ENCODE measurements around the gene TGM2.
"Not testable (repeated sequence)": the region's sequence is repeated elsewhere in the genome, so short reads cannot be mapped to it uniquely, and the experiment has no call there.

TGM2 gene

DNA sequence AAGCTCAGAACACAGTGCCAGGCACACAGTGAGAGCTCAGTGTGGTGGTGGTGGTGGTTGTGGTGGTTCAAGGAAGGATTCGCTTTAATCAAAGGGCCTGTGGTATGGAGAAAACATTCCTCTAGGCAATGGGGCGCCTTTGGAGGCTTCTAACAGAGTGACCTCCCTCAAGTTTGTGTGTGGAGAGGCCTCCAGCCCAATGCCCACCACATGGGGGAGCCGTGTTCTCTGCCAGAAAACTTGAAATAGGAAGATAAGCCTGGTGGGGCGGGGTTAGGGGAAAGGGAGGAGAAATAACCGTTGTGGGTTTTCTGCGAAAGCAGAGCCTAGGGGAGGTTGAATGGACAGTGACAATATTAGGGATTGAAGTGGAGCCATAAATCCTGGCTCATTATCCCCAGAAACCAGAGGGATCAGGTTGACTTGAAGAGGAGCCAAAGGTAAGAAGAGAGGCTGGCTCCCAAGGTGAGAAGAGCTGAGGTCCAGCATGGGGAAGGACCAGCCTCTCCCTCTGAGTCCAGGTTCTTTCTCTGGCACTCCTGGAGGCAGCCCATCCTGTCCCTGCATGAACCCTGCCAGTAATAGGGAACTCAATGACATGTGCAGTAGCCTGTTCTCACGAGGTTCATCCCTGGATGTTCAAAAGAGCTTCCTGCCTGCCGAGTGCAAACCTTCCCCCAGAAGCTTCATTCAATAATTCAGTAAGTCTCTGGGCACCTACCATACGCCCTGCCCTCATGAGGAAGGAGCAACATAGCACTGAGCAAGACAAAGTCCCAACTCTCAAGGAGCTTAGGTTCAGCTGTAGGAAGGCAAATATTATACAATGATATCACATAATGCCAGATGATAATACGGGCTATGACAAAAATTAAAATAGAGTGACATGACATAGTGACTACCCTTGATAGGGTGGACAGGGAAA lies 51.4 kb downstream of the TGM2 start:
- DNase-seq, result peak; percentile 12 to 14

GRCh38 chr20:38112930-38113294 lies 52.2 kb downstream of the TGM2 start:
- DNase-seq, result no peak

GRCh38 chr20:38112261-38112929 lies 52.7 kb downstream of the TGM2 start:
- no peak for DNase-seq

GRCh38 chr20:38111366-38112232 lies 53.5 kb downstream of the TGM2 start:
- DNase-seq, result no peak

DNA sequence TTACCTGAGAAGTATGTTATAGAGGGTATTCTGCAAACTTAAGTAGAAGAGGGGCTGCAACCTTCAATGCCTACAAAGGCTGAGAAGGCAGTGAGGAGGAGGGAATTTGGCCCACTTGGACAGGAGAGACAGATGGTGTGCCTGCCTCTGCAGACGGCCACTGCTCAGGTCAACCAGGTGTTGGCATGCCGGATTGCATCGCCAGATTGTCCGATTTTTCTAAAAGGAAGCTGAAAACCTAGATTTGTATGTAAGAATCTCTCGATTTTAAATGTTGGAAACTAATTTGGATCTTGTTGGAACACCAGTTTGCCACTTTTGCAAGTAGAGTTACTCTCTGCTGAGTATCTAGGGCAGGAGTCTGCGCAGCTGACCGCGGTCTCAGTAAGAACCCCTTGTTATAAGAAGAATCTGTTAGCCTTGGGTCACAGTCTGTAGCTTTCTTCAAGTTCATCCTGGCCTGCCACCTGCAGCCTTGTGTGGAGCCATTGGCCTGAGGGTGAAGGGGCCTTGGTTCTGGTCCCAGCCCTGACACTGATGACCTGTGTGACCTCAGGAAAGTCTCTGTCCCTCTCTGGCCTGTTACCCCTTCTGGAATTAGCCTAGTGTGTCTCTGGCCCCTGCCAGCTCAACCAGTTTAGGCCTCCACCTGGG lies 54.4 kb downstream of the TGM2 start:
- no peak for DNase-seq

DNA sequence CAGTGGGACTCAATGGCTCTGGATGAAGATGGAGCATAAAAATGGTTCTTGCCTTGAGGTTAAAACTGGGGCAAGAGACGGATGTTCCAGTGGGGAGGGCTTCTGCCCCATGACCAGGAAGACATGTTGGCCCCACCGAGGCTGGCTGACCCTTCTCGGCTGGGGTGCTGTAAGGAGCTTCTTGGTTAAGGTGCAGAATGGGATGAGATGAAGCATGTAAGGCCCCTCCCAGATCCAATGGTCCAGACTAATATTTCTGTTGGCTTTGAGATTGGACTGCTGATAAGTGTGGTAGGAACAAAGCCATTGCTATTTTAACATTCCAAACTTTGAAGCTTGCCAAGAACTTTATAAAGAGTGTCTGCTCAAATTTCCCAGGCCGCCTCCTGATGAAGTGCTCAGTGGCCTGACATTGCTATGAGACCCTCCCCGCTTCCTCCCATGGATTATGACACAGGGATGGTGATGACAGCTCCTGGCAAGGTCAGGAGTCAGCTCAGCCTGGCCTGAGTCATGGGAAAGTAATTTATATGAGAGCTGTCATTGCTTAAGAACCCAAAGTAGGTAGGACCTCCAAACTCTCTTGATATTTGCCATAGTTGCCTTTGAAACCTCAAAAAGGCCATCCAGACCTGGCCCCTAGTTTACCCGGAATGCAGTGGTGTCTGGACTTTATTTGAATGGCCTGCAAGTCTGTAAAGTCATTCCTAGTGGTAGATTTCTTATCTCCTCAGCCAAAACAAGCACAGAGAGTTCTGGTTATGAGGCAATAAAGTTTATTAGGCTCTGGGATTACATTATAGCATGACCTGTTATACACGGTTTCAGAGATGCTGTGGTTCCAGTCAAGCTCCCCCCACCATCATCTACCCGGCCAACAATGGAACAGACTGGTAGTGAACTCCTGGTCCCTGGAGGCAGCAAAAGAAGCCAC lies 55.2 kb downstream of the TGM2 start:
- DNase-seq, result peak in 1 of 2 donors; percentile 4

DNA sequence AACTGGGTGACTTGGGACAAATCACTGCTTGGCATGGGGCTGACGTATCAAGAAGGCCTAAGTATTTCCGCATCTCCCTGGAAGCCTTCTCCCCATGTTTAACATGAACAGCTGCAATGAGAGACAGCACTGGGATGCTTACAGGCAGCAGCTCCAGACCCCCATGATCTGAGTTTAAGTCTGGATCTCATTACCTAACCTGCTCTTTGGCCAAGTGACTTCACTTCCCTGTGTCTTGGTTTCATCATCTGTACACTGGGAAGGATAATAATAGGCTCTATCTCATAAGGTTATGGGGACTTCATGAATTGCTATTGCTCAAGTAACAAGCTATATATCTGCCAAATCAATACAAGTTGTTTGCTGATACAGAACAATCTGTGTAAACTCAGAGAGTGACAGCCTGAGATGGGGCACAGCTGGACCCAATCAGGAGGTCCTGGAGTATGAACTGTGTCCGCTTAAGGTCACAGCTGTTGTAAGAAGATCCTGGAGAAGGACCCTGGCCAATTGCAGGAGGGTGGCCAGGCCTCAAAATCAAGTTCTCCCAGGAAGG lies 56.0 kb downstream of the TGM2 start:
- DNase-seq, result no peak

GRCh38 chr20:38108438-38108985 lies 56.6 kb downstream of the TGM2 start:
- no peak for DNase-seq

DNA sequence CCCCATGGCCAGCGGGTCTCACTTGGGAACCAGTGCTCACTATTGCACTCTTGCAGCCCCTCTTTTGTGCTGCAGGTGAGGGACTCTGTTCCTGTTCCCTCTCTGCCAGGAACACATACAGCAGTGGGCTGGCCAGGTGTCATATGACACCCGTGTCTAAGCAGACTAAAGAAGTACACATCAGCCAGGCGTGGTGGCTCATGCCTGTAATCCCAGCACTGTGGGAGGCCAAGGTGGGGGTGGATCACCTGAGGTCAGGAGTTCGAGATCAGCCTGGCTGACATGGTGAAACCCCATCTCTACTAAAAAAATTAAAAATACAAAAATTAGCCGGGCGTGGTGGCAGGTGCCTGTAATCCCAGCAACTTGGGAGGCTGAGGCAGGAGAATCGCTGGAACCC lies 57.2 kb downstream of the TGM2 start:
- DNase-seq, result not testable (repeated sequence)

DNA sequence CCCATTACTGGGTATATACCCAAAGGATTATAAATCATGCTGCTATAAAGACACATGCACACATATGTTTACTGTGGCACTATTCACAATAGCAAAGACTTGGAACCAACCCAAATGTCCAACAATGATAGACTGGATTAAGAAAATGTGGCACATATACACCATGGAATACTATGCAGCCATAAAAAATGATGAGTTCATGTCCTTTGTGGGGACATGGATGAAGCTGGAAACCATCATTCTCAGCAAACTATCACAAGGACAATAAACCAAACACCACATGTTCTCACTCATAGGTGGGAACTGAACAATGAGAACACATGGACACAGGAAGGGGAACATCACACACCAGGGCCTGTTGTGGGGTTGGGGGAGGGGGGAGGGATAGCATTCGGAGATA lies 57.7 kb downstream of the TGM2 start:
- DNase-seq, result not testable (repeated sequence)

DNA sequence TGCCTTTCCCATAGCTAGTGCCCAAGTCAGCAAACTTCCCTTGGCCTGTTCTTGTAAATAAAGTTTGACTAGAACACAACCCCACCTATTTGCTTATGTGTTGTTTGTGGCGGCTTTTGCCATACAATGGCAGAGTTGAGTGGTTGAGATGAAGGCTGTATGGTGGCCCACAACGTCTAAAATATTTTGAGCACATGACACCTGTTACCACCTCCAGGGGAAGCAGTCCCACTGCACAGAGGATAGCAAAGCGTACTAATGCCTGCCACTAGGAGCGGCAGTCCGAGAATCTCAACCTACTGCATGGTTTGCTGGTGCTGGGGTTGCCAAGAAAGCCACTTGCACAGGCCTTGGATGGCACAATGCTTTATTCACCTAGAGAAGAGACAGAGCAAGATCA lies 58.6 kb downstream of the TGM2 start:
- DNase-seq, result no peak

DNA sequence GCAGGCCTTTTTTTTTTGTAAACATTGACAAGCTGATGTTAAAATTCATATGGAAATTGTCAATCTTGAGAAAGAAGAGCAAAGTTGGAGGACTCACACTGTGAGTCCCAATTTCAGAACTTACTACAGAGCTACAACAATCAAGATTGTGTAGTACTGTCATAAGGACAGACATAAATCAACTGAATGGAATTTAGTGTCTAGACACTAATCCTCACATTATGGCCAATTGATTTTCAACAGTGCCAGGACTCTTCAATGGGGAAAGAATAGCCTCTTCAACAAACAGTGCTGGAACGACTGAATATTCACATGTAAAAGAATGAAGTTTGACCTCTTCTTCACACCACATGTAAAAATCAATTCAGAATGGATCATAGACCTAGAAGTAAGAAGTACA lies 60.8 kb downstream of the TGM2 start:
- DNase-seq, result no peak

DNA sequence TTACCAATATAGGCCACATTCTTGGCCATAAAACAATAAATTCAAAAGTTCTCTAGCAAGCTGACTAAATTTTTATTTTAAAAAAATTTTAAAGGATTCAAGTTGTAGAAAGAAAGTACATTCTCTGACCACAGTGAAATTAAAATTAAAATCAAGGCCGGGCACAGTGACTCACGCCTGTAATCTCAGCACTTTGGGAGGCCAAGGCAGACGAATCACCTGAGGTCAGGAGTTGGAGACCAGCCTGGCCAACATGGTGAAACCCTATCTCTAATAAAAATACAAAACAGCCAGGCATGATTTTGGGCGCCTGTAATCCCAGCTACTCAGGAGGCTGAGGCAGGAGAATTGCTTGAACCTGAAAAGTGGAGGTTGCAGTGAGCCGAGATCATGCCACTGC lies 62.9 kb downstream of the TGM2 start:
- not testable (repeated sequence) for DNase-seq

DNA sequence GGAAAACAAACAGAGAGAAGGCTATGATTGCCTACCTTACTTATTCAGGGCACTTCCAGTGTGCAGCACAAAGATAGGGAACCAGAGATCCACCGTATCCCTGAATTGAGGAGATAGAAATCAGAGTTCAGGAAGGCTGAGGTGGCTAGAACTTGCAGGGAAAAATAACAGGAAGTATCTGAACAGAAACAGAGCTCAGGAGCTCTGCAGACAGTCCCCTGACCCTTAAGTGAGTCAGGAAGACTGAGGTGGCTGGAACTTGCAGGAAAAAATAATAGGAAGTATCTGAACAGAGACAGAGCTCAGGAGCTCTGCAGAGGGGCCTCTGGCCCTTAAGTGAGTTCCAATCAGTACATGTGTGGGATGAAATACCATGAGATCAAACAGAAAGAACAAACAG lies 66.1 kb downstream of the TGM2 start:
- DNase-seq, result no peak

DNA sequence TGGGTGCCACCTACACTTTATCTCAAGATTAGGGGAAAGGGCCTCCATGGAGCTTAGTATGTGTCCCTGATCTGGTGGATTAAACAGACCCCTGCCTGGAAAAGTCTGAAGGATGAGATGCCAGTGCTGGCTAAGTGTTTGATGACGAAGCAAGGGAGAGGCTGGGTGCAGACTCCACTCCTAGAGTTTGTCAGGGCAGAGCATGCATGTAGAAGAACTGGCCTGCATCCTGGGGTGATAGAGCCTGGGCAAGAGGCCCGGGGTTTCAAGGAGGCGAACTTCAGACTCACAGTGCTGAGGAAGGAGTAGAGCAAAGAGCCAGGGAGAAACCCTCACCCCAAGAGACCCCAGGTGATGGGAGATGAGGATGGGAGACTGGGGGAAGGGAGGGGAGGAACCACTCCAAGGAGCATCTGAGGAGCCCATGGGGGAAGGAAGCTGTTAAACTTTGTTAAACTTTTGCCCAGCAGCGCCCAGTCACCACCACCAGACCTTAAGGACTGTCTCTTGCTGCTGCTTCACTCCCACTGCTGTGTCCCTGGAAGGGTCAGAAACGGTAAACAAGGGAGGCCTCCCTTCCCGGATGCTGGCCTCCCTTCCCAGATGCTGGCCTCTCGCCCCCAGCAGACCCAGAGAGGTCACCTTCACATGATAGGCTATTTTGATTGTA lies 69.9 kb downstream of the TGM2 start:
- no peak for DNase-seq

DNA sequence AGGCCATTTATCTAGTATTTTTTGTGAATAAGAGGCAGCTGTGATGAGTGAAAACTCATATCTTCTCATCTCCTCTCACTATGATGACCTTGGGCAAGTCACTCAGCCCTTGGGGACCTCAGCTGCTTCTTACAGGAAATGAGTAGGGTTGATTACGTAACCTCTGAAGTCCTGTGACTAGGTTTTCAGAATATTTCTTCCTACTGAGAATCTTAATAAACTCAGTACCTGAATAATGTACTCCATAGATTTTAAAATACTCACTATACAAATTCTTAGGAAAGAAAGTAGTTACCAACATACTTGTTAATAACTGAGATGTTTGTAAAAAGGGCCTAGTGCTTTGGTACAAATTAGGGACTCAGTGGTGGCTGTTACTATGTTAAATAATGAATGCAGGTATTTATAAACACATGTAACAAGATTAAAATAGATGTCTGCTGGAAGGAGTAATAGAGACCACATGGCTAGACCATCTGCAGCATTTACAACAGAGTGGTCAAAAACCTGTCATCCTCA lies 70.6 kb downstream of the TGM2 start:
- peak in 1 of 2 donors; percentile 52 for DNase-seq

GRCh38 chr20:38093641-38094077 lies 71.4 kb downstream of the TGM2 start:
- DNase-seq, result no peak

GRCh38 chr20:38092915-38093314 lies 72.2 kb downstream of the TGM2 start:
- DNase-seq, result no peak

GRCh38 chr20:38092260-38092857 lies 72.7 kb downstream of the TGM2 start:
- DNase-seq, result no peak
